ENCODE measurements around the gene KCNQ1. TPM values are rescaled to one million over a fixed set of nuclear protein-coding genes. Genes with fewer than 3 reads are reported as not detected.

The KCNQ1 gene
- total and polyA plus RNA-seq, 2 experiments from 2014 or later = 0.45 to 0.87 TPM

- Histone ChIP-seq H3K27ac (ENCODE audit: low read depth) (no peak overlapping the region), H3K4me2 (no peak overlapping the region), H3F3A (replicated peaks; ENCODE audit: low read depth) (no peaks in the 10 kb centered on the region), H3K79me2 (replicated peaks; ENCODE audit: insufficient read depth) (no peaks in the 10 kb centered on the region), H4K20me1 (replicated peaks; ENCODE audit: insufficient read depth) (no peaks in the 10 kb centered on the region), H2AFZ (no peak overlapping the region), H3K9me2 (ENCODE audit: insufficient read depth) (no peaks in the 10 kb centered on the region), H3K4me1 (ENCODE audit: insufficient read depth) (no peaks in the 10 kb centered on the region), H3K27me3 (ENCODE audit: insufficient read depth) (no peaks in the 10 kb centered on the region), H3K4me3 (no peak overlapping the region), H3K36me3 (ENCODE audit: insufficient read depth) (no peaks in the 10 kb centered on the region)
- Mint-ChIP-seq H3K27ac (no peak overlapping the region), H3K27me3 (ENCODE audit: insufficient read depth, low read depth, poor library complexity) (peaks cover 40% of the 10 kb centered on the region), H3K4me1 (no peaks in the 10 kb centered on the region), H3K4me3 (no peak overlapping the region), H3K9me3 (no peaks in the 10 kb centered on the region), H3K36me3 (ENCODE audit: low read depth) (no peaks in the 10 kb centered on the region)
- no peak for DNase-seq (ENCODE audit: low spot score)
- no peak for ATAC-seq
- TF ChIP-seq JUNB (IDR thresholded peaks at IDR 0.05; ENCODE audit: unreplicated experiment) (no peak), NANOG (IDR thresholded peaks at IDR 0.05; ENCODE audit: borderline replicate concordance) (no peak), ETS1 (IDR thresholded peaks at IDR 0.05) (no peak), CREB1 (CRISPR knock-in tag; IDR thresholded peaks at IDR 0.05; ENCODE audit: low read depth) (no peak), EZH2 (IDR thresholded peaks at IDR 0.05; ENCODE audit: low read depth, unreplicated experiment) (no peak), POLR2AphosphoS5 (IDR thresholded peaks at IDR 0.05; ENCODE audit: low read depth) (no peak), EZH2phosphoT487 (IDR thresholded peaks at IDR 0.05; ENCODE audit: unreplicated experiment) (no peak)
- TF ChIP-seq, protein P1, sequence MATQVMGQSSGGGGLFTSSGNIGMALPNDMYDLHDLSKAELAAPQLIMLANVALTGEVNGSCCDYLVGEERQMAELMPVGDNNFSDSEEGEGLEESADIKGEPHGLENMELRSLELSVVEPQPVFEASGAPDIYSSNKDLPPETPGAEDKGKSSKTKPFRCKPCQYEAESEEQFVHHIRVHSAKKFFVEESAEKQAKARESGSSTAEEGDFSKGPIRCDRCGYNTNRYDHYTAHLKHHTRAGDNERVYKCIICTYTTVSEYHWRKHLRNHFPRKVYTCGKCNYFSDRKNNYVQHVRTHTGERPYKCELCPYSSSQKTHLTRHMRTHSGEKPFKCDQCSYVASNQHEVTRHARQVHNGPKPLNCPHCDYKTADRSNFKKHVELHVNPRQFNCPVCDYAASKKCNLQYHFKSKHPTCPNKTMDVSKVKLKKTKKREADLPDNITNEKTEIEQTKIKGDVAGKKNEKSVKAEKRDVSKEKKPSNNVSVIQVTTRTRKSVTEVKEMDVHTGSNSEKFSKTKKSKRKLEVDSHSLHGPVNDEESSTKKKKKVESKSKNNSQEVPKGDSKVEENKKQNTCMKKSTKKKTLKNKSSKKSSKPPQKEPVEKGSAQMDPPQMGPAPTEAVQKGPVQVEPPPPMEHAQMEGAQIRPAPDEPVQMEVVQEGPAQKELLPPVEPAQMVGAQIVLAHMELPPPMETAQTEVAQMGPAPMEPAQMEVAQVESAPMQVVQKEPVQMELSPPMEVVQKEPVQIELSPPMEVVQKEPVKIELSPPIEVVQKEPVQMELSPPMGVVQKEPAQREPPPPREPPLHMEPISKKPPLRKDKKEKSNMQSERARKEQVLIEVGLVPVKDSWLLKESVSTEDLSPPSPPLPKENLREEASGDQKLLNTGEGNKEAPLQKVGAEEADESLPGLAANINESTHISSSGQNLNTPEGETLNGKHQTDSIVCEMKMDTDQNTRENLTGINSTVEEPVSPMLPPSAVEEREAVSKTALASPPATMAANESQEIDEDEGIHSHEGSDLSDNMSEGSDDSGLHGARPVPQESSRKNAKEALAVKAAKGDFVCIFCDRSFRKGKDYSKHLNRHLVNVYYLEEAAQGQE (IDR thresholded peaks at IDR 0.05; ENCODE audit: unreplicated experiment) = no peak
Observed at GRCh38 chr11:2517016-2517385, 72.2 kb downstream of the KCNQ1 start.

DNA sequence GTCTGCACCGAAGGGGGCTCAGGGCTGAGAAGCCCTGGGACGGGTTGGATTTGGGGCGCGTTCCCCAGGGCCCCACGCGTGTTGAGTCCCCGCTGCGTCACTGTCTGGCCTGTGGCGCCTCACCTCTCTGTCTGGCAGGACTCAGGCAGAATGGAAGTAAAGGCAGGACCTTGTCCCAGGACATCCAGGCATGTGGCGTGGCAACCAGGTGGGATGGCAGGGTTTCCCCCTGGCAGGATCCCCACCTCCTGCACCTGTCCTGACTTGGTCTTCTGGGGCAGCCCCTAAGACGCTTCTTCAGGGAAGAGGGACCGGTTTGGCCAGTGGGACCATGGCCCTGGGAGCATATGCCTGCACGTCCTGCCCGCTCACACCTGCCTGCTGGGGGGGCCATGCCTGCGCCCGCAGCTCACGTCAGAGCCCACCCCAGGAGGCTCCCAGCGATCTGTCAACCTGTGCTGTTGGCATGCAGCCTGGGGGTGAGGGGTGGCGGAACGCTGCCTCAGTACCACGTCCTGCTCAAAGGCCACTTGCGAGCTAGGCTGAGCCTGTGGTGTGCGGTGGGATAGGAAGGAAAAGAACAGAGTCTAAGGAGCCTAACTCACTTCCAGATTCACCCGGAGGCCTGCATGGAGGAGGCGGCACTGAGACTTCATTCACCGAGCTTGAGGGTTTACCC is 72.7 kb downstream of the KCNQ1 start:
- Histone ChIP-seq H2AFZ (no peak overlapping the region), H3K4me3 (no peak overlapping the region), H4K20me1 (replicated peaks; ENCODE audit: insufficient read depth) (no peaks in the 10 kb centered on the region), H3K27ac (ENCODE audit: low read depth) (no peak overlapping the region), H3K4me2 (no peak overlapping the region), H3K79me2 (replicated peaks; ENCODE audit: insufficient read depth) (no peaks in the 10 kb centered on the region), H3F3A (replicated peaks; ENCODE audit: low read depth) (no peaks in the 10 kb centered on the region), H3K36me3 (ENCODE audit: insufficient read depth) (no peaks in the 10 kb centered on the region), H3K4me1 (ENCODE audit: insufficient read depth) (no peaks in the 10 kb centered on the region), H3K27me3 (ENCODE audit: insufficient read depth) (no peaks in the 10 kb centered on the region), H3K9me2 (ENCODE audit: insufficient read depth) (no peaks in the 10 kb centered on the region)
- no peaks in the 10 kb centered on the region for H3K36me3 Mint-ChIP-seq (ENCODE audit: low read depth)
- H3K9me3 Mint-ChIP-seq = no peaks in the 10 kb centered on the region
- DNase-seq (ENCODE audit: low spot score) = no peak
- H3K4me1 Mint-ChIP-seq = no peaks in the 10 kb centered on the region
- ATAC-seq = no peak
- no peak overlapping the region for H3K27ac Mint-ChIP-seq
- H3K27me3 Mint-ChIP-seq (ENCODE audit: insufficient read depth, low read depth, poor library complexity) = peaks cover 37% of the 10 kb centered on the region
- no peak overlapping the region for H3K4me3 Mint-ChIP-seq
- TF ChIP-seq ETS1 (IDR thresholded peaks at IDR 0.05) (no peak), STAT1 (IDR thresholded peaks at IDR 0.05; ENCODE audit: unreplicated experiment) (no peak), JUNB (IDR thresholded peaks at IDR 0.05; ENCODE audit: unreplicated experiment) (no peak), CREB1 (CRISPR knock-in tag; IDR thresholded peaks at IDR 0.05; ENCODE audit: low read depth) (no peak), POLR2AphosphoS5 (IDR thresholded peaks at IDR 0.05; ENCODE audit: low read depth) (no peak), EZH2phosphoT487 (IDR thresholded peaks at IDR 0.05; ENCODE audit: unreplicated experiment) (no peak)
- TF ChIP-seq, protein P1 (IDR thresholded peaks at IDR 0.05; ENCODE audit: unreplicated experiment) = no peak

Measured in GM23338 (cell line).